Ureter (tissue), 1 donor: ENCODE data around the gene UQCR10. TPM values are rescaled to one million over a fixed set of nuclear protein-coding genes. Genes with fewer than 3 reads are reported as not detected.

Experiments
- DNase-seq: peaks from one replicate; pipeline ENCODE4 v3.0.0-alpha.2; 2020; ENCODE audit warnings: low spot score
- total RNA-seq: library from RNA; stranded (reverse); gene quantifications from one replicate; pipeline ENCODE4 v1.2.4, GENCODE V29; 2023
- donor health status: DM: yes; HTN: yes; CAD: no.

UQCR10 gene
- total RNA-seq, 1 donor from 2014 or later, result 104 TPM

DNA sequence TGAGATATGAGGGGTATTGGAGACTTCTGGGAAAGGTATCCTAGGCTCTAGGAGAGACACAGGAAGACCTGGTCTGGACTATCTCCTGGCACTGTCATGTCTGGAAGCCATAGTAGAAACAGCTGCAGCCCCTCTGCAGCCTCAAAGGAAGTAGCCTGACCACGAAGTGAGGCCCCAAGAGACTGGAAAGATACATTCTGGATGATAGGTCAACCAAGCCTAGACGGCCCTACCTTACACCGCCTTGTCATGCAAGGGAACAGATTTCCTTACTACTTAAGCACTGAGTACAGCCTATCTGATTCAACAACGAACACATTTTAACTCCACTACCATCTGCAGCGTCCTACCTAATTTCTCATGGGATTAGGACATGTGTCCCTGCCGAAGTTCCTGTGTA, 31.1 kb downstream of the UQCR10 start:
- DNase-seq, result no peak

DNA sequence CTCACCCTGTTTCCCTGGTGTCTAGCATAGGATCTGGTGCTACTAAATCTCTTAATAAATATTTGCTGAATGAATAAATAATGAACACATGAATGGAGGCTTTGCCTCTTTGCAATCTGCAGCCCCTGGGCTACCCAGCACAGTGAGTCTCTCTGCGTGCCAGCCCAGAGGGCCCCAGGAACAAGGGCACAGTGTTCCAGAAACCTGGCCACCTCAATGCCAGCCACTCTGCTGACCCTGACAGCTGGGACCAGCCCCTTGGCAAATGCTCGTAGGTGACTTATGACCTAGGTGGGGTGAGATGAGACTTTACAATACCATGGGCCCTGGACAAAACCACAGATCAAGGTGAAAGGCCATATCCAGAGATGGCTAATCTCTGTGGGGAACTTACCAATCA, 31.6 kb downstream of the UQCR10 start:
- DNase-seq, result no peak

DNA sequence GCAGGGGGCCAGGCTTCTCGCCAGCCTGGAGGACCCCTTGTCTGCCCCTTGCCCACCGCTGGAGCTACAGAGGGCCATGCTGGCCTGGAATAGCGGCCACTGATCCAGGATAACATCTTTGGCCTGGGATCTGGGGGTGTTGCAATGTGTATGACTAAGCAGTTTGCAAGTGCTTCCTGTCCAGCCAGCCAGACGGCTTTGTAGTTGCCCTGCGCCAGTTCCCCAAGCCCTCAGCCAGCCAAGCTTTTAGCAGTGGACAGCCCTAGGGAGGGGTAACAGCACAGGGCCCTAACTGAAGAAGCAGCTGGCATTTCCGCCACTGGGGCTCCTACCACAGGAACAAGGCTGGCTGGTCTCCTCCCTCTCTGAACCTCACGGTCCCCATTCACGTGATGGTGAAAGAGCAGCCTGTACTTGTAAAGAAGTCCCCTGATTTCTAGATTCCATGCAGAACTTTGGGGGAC, 32.1 kb downstream of the UQCR10 start:
- DNase-seq, result peak; percentile 94

DNA sequence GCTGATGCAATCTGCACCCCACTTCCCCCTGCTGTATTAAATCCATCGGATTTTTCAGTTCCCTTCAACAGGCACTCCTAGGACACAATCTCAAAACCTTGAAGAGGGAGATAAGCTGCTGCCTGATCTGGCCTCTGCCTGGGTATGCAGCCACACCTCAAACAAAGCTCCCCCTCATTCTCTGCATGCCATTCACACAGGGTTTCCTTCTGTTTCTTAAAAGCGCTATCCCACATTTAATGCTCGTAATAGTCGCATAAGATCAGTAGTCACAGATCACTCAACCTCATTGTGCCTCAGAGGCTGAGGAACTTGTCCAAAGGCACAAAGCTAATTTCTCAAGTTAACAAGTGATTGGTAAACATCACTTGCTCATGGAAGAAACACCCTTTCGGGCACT, 34.0 kb downstream of the UQCR10 start:
- DNase-seq, result no peak

DNA sequence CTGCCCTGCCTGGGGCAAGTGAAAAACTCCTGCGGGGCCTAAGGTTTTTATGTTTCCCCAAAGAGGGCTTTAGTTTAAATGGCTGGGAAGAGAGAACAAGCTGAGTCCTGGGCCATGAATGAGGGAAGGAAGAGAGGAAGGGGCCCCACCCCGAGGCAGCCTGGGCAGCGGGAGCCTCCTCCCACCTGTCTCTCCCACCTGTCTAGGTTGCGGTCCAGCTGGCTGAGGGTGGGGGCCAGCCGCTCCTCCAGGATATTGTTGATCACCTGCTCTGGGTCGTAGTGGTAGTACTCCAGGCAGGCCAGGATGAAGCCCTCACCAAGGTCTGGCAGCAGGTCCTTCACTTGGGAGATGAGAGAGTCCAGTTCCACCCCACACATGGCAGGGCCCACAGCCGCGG, 34.6 kb downstream of the UQCR10 start:
- no peak for DNase-seq

DNA sequence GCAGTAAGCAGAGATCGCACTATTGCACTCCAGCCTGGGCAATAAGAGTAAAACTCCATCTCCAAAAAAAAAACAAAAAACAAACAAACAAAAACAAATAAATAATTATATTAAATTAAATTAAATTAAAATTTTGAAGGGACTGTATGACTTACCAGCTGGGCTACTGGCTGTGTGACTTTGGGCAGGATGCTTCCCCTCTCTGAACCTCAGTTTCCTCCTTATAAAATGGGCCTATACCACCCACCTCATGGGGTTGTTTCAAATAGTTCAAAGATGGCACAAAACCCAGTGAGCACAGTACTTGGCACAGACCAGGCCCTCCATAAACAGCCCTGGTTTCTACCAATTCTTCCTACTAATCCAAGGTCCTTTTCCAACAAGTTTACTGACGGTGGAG, 36.0 kb downstream of the UQCR10 start:
- no peak for DNase-seq

DNA sequence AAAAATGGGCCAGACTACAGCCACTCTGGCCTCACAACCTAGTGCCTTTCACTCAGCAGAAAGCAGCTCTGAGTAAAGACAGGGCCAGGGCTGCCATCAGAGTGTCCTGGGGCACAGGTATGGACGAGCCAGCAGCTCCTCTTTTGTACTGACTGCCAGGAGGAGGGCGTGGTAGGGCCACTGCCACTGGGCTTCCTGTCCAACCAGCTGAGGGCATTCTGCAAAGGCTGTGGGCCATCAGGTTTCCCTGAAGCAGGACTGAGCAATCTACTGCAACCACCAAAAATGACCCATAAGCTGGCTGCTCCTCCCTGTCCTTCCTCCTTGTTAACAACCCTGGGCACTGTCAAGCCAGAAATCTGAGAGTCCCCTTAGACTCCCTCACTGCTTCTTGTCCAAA, 37.8 kb downstream of the UQCR10 start:
- DNase-seq, result peak; percentile 59

DNA sequence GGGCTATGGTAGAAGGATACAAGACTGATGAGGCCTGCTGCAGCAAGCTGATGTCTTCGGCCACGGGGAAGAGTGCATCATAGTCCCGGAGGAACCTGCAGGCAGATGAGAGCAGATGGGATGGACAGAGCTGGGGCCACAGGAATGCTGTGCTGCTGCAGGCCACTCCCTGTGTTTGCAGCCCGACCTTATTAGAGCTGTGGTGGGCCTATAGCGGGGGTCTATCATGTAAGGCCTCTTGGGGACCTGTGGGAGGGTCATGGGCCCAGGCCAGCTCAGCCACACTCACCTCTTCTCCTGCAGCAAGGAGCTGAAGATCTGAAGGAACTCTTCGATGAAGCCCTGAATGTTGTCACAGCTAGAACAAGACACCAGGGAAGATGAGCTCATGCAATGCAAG, 39.0 kb downstream of the UQCR10 start:
- no peak for DNase-seq

DNA sequence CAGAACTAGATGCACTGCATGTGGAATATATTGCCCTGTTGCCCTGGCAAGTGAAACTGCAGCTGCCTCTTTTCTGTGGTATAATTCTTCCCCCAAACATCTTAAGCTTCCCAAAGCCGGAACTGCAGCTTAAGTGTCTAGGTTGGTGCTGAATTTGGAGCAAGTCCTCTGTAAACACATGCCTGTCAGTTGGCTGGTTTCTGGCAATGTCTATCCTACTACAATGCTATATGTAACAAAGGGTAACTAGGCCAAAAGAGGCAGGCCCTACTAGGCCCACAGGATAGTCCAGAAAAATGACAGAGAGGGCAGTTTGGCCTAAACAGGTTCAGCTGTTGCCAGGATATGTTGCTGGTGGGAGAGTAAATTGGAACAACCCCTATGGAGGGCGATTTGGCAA, 43.0 kb downstream of the UQCR10 start:
- DNase-seq, result no peak

DNA sequence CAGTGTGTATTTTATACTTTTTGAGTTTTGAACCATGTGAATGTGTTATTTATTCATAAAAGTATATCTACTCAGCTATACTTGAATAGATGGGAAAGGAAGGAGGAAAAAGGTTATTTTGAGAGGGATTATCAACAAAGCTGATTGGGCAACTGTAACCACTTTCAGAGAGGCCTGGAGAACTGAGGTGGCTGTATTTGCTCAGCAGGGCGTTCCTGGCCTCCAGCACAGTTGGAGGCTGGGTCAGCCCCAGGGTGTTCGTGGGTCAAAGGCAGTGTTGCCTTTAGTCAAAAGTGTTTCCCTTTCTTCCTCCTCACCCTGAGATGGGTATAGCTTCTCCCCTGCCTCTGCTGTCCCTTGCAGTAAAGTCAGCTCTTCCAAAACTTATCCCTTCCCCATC, 44.2 kb downstream of the UQCR10 start:
- no peak for DNase-seq

DNA sequence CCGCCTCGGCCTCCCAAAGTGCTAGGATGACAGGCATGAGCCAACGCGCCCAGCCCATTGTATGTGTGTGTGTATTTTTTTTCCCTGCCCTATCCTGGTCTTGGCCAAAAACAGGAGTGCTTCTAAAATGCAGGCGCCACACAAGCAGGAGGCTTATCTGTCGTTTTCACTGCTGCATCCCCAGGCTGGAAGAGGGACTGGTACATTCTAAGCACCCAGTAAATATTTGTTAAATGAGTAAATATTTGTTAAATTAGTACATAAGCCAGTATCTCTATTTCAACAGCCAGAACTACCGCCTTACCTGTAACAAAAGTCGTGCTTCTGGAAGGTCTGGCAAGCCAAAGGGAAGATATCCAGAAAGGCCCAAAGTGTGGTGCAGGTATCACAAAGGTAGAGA, 46.0 kb downstream of the UQCR10 start:
- DNase-seq, result no peak

DNA sequence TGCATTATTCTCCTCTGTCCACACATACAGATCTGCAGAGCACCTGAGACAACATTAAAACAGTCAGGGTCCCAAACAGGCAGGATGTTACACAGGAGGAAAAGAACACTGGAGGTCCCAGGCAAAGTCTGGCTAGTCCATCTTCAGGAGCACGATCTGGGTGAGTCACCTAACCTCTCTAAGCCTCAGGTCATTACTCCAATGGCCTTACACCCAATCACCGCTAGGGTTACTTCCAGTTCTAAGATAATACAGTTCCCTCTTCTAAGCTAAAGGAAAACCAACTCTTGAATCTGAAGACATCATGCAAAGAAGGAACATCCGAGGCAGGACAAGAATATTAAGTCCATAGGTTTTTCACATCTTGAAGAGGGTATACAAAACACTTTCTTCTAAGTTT, 46.4 kb downstream of the UQCR10 start:
- DNase-seq, result no peak

DNA sequence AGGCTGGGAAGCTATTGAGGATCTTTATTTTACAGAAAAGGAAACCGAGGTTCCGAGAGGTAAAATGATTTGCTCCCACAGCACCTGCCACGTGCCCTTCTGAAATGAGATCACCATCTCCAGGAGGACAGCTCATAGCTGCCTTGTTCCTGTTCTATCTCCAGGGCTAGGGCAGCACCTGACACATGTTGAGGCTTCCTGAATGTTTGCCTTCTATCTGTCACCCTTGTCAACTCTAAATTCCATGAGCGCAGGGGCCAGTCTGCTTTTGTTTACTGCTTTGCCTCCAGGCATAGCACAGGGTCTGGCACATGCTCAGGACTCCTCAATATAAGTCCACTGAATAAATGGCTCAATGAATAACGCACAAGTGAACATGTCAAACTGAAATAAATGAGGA, 46.8 kb downstream of the UQCR10 start:
- DNase-seq, result no peak

DNA sequence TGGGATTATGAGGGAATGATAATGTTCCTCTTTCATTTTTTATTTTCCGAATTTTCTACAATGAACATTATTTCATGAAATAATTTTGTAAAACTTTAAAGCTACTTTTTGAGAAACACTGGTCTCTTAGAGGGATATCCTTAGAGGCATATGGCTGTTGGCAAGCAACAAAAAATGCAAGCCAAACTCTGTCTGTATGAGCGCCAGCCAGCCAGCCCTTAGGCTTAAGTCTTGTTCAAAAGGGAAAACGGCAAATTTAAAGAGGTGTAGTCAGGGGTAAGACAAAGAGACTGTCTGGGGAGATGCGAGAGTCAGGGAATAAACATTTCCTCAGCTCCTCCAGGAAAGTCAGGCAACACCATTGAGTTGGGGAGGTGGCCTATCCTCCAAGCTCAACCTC, 48.4 kb downstream of the UQCR10 start:
- no peak for DNase-seq

DNA sequence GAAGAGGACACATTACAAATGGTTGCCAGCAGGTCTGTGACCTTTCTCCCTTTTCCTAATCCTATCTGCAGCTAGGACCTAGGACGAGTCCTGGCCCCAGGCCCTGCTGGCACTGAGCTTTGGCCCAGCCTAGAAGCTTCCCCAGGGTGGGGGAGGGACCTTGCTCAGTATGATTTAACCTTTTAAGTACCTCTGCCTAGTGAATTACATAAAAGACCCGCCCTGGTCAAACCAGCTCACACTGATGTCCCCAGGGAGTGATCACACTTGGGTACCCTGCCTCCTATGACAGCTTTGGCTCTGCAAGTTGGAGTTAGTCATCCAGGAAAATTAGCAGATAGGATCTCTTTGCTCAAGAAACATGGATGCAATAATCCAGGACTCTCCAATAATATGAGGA, 49.0 kb downstream of the UQCR10 start:
- DNase-seq, result no peak

DNA sequence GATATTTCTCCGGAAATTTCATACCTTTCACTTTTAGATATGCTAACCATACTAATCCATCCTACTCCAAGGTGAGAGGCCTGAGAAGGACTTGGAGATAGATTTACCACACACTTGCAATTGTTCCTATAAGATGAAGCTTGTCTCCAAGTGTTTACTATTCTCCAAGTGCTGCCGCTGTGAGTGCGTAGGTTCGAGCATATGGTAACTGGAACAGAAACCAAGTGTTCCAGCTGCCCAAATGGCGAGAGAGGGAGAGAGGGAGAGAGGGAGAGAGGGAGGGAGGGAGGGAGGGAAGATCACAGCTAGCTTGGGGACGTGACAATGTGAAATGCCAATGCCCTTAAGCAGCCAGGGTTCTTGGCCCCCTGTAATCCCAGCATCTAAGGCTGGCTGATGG, 49.4 kb downstream of the UQCR10 start:
- no peak for DNase-seq

DNA sequence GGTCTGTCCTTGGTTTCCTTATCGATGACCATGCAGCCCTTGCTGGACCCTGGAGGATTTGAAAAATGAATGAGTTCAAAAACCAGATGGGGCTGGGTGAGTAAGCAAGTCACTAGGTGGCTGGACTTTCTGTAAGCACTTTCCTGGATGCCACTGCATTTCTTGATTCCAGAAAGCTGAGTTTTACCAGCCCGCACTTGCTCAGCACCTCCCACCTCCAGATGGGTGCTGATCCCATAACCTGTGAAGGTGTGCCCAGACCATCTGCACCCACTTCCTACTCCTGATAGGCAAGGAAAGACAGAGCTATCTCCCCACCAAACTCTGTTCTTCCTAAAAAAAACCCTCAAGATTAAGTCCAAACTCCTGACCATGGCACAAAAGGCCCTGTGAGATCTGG, 49.8 kb downstream of the UQCR10 start:
- peak; percentile 61 for DNase-seq

DNA sequence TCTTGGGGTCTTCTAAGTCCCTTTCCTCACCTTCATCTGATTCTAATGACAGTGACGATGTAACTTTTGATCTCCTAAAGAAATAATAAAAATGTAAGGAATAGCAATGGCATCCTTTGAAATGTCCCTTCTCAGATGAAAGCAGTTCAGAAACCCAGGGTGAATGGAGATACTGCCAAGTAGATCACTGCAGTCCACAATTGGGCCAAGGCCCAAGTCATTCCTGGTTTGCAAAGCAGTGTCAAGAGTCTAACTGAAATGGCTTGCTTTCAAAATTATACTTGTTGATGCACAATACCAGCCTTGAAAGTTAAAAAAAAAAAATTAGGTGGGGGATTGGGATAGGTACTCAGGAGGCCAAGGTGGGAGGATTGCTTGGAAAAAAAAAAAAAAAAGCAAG, 50.6 kb downstream of the UQCR10 start:
- DNase-seq, result no peak

DNA sequence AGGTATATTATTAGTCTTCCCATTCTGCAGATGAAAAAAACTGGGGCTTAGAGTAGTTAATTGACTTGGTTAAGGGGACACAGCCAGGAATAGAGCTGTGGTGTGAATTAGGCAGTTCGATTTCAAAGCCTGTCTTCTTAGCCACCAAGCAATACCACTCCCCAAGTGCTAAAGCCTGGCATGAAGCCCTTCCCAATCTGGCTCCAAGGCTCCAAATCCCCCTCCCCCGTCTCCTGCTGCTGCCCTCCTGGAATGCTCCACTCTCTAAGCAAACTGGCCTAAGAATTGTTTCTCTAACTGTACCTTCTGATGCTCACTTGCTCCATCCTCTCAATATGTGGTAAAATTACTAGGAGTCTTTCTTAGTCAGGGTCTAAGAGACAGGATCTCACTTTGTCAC, 52.3 kb downstream of the UQCR10 start:
- DNase-seq, result no peak

Other genes with a start within 250 kb of the UQCR10 start
- 42.4 TPM for gene THOC5, start 213.6 kb upstream of the UQCR10 start, total RNA-seq
- gene NIPSNAP1, start 186.3 kb upstream of the UQCR10 start, total RNA-seq, result 67.8 TPM
- 45.0 TPM for gene NF2, start 163.7 kb upstream of the UQCR10 start, total RNA-seq
- not detected for gene CABP7, start 47.4 kb upstream of the UQCR10 start, total RNA-seq
- gene ZMAT5, start 362 bp upstream of the UQCR10 start, total RNA-seq, result 21.8 TPM
- 147 TPM for gene ASCC2, start 70.9 kb downstream of the UQCR10 start, total RNA-seq
- 81.3 TPM for gene MTMR3, start 115.8 kb downstream of the UQCR10 start, total RNA-seq